ENCODE results near the gene TNS2. TPM values are rescaled to one million over a fixed set of nuclear protein-coding genes. Genes with fewer than 3 reads are reported as not detected.
"Not testable (repeated sequence)": the region's sequence is repeated elsewhere in the genome, so short reads cannot be mapped to it uniquely, and the experiment has no call there.

Gene TNS2
- polyA plus RNA-seq, 1 of the 3 experiments (the other 2 are of a cell fraction) = 50.0 TPM

DNA sequence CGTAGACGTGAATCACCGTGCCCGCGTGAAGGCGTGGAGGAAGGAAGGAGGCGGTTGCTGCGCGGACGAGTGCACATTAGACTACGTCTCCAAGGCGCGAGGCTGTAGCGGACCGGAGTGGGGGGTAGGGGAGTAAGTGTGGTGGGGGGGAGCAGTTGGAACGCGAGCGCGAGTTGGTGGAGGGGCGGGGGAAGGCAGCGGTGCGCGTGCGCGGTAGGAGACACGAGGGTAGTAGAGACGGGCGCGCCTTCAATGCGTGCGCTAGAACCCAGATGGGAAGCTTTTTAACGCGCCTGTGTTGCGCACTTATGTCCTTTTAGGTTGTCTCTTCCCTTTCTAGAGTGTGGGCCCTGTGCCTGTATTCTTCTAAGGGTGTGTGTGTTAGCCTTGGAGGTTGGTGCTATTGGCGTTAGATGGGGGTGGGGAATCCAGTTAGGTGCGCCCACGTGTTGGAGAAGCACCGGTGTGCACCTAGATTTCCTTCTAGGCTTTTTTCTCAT lies 43.0 kb upstream of the TNS2 start:
- peaks cover 66% of the 10 kb centered on the region for H3K79me2 ChIP-seq (ENCODE audit: insufficient read depth)
- no peaks in the 10 kb centered on the region for H3K9me3 ChIP-seq
- H3K4me3 ChIP-seq (ENCODE audit: low read depth in 2 of 2, low read length in 1 of 2) = peak overlapping the region; percentile 62 to 97
- DNase-seq = peak; percentile 84
- peak overlapping the region; percentile 88 for H3K4me2 ChIP-seq
- TF ChIP-seq SIN3A (IDR thresholded peaks at IDR 0.05; ENCODE audit: borderline replicate concordance, low read depth, low read length) (peak; percentile 20; the same call in 1 of the 2 replicates), GABPA (IDR thresholded peaks at IDR 0.05; ENCODE audit: low read depth) (no peak), POLR2AphosphoS5 (IDR thresholded peaks at IDR 0.05; ENCODE audit: low read depth, low read length) (0 out of 2 replicates have a peak, but pooled peaks have one; percentile 20), NRF1 (IDR thresholded peaks at IDR 0.05; ENCODE audit: low read depth, low read length) (peak; percentile 71), TAF1 (IDR thresholded peaks at IDR 0.05; ENCODE audit: borderline replicate concordance, low read depth, low read length) (0 out of 2 replicates have a peak, but pooled peaks have one; percentile 15), CHD2 (IDR thresholded peaks at IDR 0.05; ENCODE audit: low read length, partially characterized antibody) (no peak), MXI1 (IDR thresholded peaks at IDR 0.05; ENCODE audit: low read depth, low read length) (peak; percentile 96), FOXM1 (IDR thresholded peaks at IDR 0.05; ENCODE audit: low read depth) (no peak)
- TF ChIP-seq, protein P1, sequence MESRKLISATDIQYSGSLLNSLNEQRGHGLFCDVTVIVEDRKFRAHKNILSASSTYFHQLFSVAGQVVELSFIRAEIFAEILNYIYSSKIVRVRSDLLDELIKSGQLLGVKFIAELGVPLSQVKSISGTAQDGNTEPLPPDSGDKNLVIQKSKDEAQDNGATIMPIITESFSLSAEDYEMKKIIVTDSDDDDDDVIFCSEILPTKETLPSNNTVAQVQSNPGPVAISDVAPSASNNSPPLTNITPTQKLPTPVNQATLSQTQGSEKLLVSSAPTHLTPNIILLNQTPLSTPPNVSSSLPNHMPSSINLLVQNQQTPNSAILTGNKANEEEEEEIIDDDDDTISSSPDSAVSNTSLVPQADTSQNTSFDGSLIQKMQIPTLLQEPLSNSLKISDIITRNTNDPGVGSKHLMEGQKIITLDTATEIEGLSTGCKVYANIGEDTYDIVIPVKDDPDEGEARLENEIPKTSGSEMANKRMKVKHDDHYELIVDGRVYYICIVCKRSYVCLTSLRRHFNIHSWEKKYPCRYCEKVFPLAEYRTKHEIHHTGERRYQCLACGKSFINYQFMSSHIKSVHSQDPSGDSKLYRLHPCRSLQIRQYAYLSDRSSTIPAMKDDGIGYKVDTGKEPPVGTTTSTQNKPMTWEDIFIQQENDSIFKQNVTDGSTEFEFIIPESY (IDR thresholded peaks at IDR 0.05; ENCODE audit: borderline replicate concordance, low read depth) = no peak
- peaks cover 13% of the 10 kb centered on the region for H3F3A ChIP-seq (replicated peaks; ENCODE audit: insufficient read depth)
- CTCF ChIA-PET = interaction anchor here (1.4 to 2.1 kb wide), 2 partner anchors 40 to 122 kb away, joined by 6 to 9 read pairs; no protein-coding TSS in a partner anchor
- H3K27me3 ChIP-seq (ENCODE audit: insufficient read depth) = no peaks in the 10 kb centered on the region
- peaks cover 17 to 36% of the 10 kb centered on the region in 2 experiments for H3K36me3 ChIP-seq (replicated peaks in 1 of 2; ENCODE audit: control insufficient read depth in 1 of 2, insufficient read depth in 2 of 2, low read length in 1 of 2)
- H3K4me1 ChIP-seq (ENCODE audit: control insufficient read depth in 1 of 2, insufficient read depth in 2 of 2, low read depth in 1 of 2, low read length in 1 of 2) = peaks cover 14 to 19% of the 10 kb centered on the region in 2 experiments; a peak in 3 of 4 replicates
- peak overlapping the region; percentile 91 for H3K9ac ChIP-seq
- peak overlapping the region; percentile 90 to 92 for H3K27ac ChIP-seq (ENCODE audit: low read depth in 2 of 2, low read length in 1 of 2)
- H2AFZ ChIP-seq (ENCODE audit: low read depth) = no peak overlapping the region
- 3% methylated on average over 38 of the region's 38 CpGs for WGBS (ENCODE audit: low lambda C conversion rate)
- H4K20me1 ChIP-seq (ENCODE audit: insufficient read depth) = peaks cover 50% of the 10 kb centered on the region
- POLR2A ChIA-PET = interaction anchor here (0.7 to 1.8 kb wide), 5 partner anchors 10 to 174 kb away, joined by 3 to 8 read pairs (median 3); partner anchors contain the start of gene CSAD
- no peaks in the 10 kb centered on the region for H3K9me2 ChIP-seq

DNA sequence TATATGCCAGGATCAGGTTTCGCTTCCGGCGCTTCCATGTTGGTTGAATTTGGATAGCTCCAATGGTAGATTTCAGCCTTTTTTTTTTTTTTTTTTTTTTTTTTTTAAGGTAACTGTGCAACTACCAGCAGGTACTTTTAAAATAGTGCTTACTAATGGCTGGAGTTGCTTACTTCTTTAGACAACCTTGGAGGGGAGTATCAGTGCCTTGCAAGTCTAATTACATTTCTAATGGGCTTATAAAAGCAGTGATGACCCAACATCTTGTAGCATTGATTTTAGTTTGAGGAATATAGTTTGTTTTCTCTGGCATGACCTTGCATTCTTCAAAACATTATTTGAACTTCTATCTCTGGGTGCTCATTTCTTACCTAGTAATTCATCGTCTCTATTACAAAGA lies 42.5 kb upstream of the TNS2 start:
- WGBS (ENCODE audit: low lambda C conversion rate) = 22% methylated on average over 4 of the region's 4 CpGs
- H4K20me1 ChIP-seq (ENCODE audit: insufficient read depth) = peaks cover 54% of the 10 kb centered on the region
- H3K4me3 ChIP-seq (ENCODE audit: low read depth in 2 of 2, low read length in 1 of 2) = peak overlapping the region; percentile 62 to 97
- H3F3A ChIP-seq (replicated peaks; ENCODE audit: insufficient read depth) = peaks cover 13% of the 10 kb centered on the region
- DNase-seq = no peak
- no peaks in the 10 kb centered on the region for H3K27me3 ChIP-seq (ENCODE audit: insufficient read depth)
- no peak overlapping the region for H2AFZ ChIP-seq (ENCODE audit: low read depth)
- TF ChIP-seq RAD21 (IDR thresholded peaks at IDR 0.05; ENCODE audit: low read length) (no peak), GATA2 (CRISPR knock-in tag; IDR thresholded peaks at IDR 0.05) (no peak), RCOR1 (IDR thresholded peaks at IDR 0.05; ENCODE audit: low read length) (no peak), YY1 (IDR thresholded peaks at IDR 0.05; ENCODE audit: low read depth) (no peak), SMC3 (IDR thresholded peaks at IDR 0.05; ENCODE audit: low read depth, low read length) (no peak), NFIC (IDR thresholded peaks at IDR 0.05; ENCODE audit: borderline replicate concordance) (no peak), TCF12 (IDR thresholded peaks at IDR 0.05) (no peak)
- TF ChIP-seq, protein P2, sequence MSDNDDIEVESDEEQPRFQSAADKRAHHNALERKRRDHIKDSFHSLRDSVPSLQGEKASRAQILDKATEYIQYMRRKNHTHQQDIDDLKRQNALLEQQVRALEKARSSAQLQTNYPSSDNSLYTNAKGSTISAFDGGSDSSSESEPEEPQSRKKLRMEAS (IDR thresholded peaks at IDR 0.05; ENCODE audit: low read depth) = no peak
- H3K79me2 ChIP-seq (ENCODE audit: insufficient read depth) = peaks cover 71% of the 10 kb centered on the region
- peaks cover 14 to 19% of the 10 kb centered on the region in 2 experiments; a peak in 3 of 4 replicates for H3K4me1 ChIP-seq (ENCODE audit: control insufficient read depth in 1 of 2, insufficient read depth in 2 of 2, low read depth in 1 of 2, low read length in 1 of 2)
- no peaks in the 10 kb centered on the region for H3K9me3 ChIP-seq
- H3K27ac ChIP-seq (ENCODE audit: low read depth in 2 of 2, low read length in 1 of 2) = peak overlapping the region in 1 of 2 experiments; percentile 92; a peak in 1 of 4 replicates
- CTCF ChIA-PET = no interaction called here
- no peaks in the 10 kb centered on the region for H3K9me2 ChIP-seq
- POLR2A ChIA-PET = interaction anchor here (0.7 to 1.8 kb wide), 4 partner anchors 10 to 104 kb away, joined by 3 to 8 read pairs (median 3); no protein-coding TSS in a partner anchor
- peaks cover 17 to 41% of the 10 kb centered on the region in 2 experiments for H3K36me3 ChIP-seq (replicated peaks in 1 of 2; ENCODE audit: control insufficient read depth in 1 of 2, insufficient read depth in 2 of 2, low read length in 1 of 2)
- peak overlapping the region; percentile 91; the same call in 1 of the 2 replicates for H3K9ac ChIP-seq
- H3K4me2 ChIP-seq = peak overlapping the region; percentile 88

DNA sequence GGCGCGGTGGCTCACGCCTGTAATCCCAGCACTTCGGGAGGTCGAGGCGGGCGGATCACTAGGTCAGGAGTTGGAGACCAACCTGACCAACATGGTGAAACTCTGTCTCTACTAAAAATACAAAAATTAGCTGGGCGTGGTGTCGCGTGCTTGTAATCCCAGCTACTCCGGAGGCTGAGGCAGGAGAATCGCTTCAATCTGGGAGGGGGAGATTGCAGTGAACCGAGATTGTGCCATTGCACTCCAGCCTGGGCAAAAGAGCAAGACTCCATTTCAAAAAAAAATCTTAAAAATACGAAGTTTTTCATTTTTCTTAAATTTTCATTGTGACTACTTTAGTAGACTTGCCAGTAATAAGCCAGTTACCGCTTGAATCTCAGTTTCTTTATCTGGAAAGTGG lies 41.1 kb upstream of the TNS2 start:
- DNase-seq; POLR2A ChIA-PET; H3K27me3 ChIP-seq (ENCODE audit: insufficient read depth); H3K9ac ChIP-seq; H3K4me3 ChIP-seq (ENCODE audit: low read depth in 2 of 2, low read length in 1 of 2); H2AFZ ChIP-seq (ENCODE audit: low read depth); H3K9me2 ChIP-seq; H3K9me3 ChIP-seq; H3K27ac ChIP-seq (ENCODE audit: low read depth in 2 of 2, low read length in 1 of 2): not testable (repeated sequence)
- Histone ChIP-seq H3K79me2 (ENCODE audit: insufficient read depth) (peaks cover 85% of the 10 kb centered on the region), H3K4me1 (ENCODE audit: control insufficient read depth in 1 of 2, insufficient read depth in 2 of 2, low read depth in 1 of 2, low read length in 1 of 2) (peaks cover 14 to 19% of the 10 kb centered on the region in 2 experiments; a peak in 3 of 4 replicates), H4K20me1 (ENCODE audit: insufficient read depth) (peaks cover 69% of the 10 kb centered on the region), H3F3A (replicated peaks; ENCODE audit: insufficient read depth) (peaks cover 13% of the 10 kb centered on the region), H3K4me2 (peak overlapping the region; percentile 88), H3K36me3 (replicated peaks in 1 of 2; ENCODE audit: control insufficient read depth in 1 of 2, insufficient read depth in 2 of 2, low read length in 1 of 2) (peaks cover 17 to 48% of the 10 kb centered on the region in 2 experiments)
- CTCF ChIA-PET = interaction anchor here (1.0 to 1.3 kb wide), 2 partner anchors 10 to 91 kb away, joined by 3 read pairs; no protein-coding TSS in a partner anchor
- WGBS (ENCODE audit: low lambda C conversion rate) = 92% methylated on average over 15 of the region's 15 CpGs

Measured in SK-N-SH (cell line).